Transverse colon (tissue), 4 donors: ENCODE data around the gene HMGCS2. TPM values are rescaled to one million over a fixed set of nuclear protein-coding genes. Genes with fewer than 3 reads are reported as not detected.

Experiments used
- DNase-seq: peaks from one replicate; pipeline ENCODE4 v3.0.0-alpha.2; 2019
- H3K27ac ChIP-seq, 4 donors: fragments of 200-600 bp; sonication (generic); 2 replicates each; pipeline ENCODE4 v1.5.1; 2016 to 2018; ENCODE audit warnings: inconsistent platforms in 4 of 4
- H3K27me3 ChIP-seq: fragments of 200-600 bp; sonication (generic); 2 replicates; pipeline ENCODE4 v1.5.1; 2017; ENCODE audit warnings: inconsistent platforms
- H3K36me3 ChIP-seq, 4 donors: fragments of 200-600 bp; sonication (generic); 2 replicates each; pipeline ENCODE4 v1.5.1; 2017 to 2019; ENCODE audit warnings: inconsistent platforms in 4 of 4
- H3K4me1 ChIP-seq, 4 donors: fragments of 200-600 bp; sonication (generic); 2 replicates each; pipeline ENCODE4 v1.5.1; 2017 to 2020; ENCODE audit warnings: inconsistent platforms in 4 of 4
- H3K4me3 ChIP-seq, 4 donors: fragments of 200-600 bp; sonication (generic); 1 replicate in 1 of 4; 2 replicates in 3 of 4; pipeline versions ENCODE4 v1.5.1 to v1.6.1; 2017 to 2019; ENCODE audit warnings: inconsistent platforms in 4 of 4
- H3K9me3 ChIP-seq, 2 donors: fragments of 200-600 bp; sonication (generic); 2 replicates each; pipeline ENCODE4 v1.5.1; 2017 to 2019; ENCODE audit warnings: inconsistent platforms in 2 of 2
- EP300 ChIP-seq: sonication (generic); formaldehyde crosslinking; IDR thresholded peaks from one replicate; pipeline ENCODE4 v1.6.1; 2017; ENCODE audit warnings: antibody characterized with exemption, low read depth
- POLR2A ChIP-seq: fragments of 450-650 bp; IDR thresholded peaks from one replicate; pipeline ENCODE4 v1.6.1; 2016; ENCODE audit warnings: antibody characterized with exemption, mild to moderate bottlenecking, moderate library complexity
- POLR2AphosphoS5 ChIP-seq, 3 donors: sonication (generic); formaldehyde crosslinking; IDR thresholded peaks; one replicate each; pipeline ENCODE4 v1.6.1; 2016; ENCODE audit warnings: antibody characterized with exemption in 3 of 3
- WGBS, 2 donors: methylation state at CpG; one replicate each; pipeline ENCODE4 v1.1.5; 2018; ENCODE audit warnings: low coverage in 1 of 2; 5-methylcytosine and 5-hydroxymethylcytosine counted together
- in situ Hi-C, 4 donors: fragments of 200-750 bp; cut with MboI; loops; one replicate each; pipeline versions ENCODE4 v1.15.0 to v1.15.1; 2017; ENCODE audit warnings: low sequenced_read_pairs in 3 of 4, low pct_ligation_motif_present in 1 of 4, low pct_unique_long_range_greater_than_20kb in 1 of 4
- intact Hi-C: fragments of 100-400 bp; cut with DNase I; formaldehyde crosslinking; loops from one replicate; pipeline ENCODE4 v1.15.1; 2023; ENCODE audit warnings: low total_unique reads
- total RNA-seq, 4 donors: library from RNA; depleted of rRNA; stranded (reverse); fragments of >200 nt; gene quantifications; one replicate each; pipeline ENCODE4 v1.1.0, GENCODE V29; 2016
- TF ChIP-seq, protein P1 (sequence below), 5 experiments: fragments of 200-600 bp in 3 of 5; fragments of 450-650 bp in 2 of 5; sonication (generic) in 3 of 5; IDR thresholded peaks; 1 replicate in 2 of 5; 2 replicates in 3 of 5; pipeline ENCODE4 v1.5.1; 2016 to 2017; ENCODE audit warnings: antibody characterized with exemption in 5 of 5, inconsistent platforms in 3 of 5, mild to moderate bottlenecking in 2 of 5, moderate library complexity in 1 of 5

The HMGCS2 gene
- total RNA-seq, 4 donors from 2014 or later = 24.7 to 1,050 (median 278) TPM

DNA sequence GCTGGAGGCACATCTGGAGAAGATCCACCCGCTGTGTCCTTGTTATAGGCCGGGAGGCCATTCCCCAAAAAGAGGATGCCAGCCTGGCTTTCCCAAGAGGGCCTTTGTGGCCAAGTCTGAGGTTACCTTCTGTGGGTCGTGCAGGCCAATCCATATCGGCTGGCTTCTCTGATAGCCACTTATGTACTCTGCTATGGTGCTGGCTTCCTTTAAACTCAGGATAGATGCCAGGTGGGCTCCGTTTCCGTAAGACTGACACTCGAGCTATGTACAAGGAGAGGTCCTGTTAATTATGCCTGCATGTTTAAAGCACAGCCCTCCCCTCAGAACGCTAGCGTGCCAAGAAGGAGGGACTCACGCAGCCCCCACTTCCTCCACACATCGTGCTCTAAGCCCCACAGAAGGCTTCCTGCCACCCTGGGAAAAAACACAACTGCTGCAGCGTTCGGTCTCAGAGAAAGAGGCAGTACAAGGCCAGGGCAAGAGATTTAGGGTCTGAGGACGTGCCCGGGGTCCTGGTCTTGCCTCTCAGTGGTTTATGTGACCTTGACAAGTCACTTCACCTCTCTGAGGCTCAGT lies 31.0 kb upstream of the HMGCS2 start:
- H3K27me3 ChIP-seq = no peaks in the 10 kb centered on the region
- H3K27ac ChIP-seq = no peak overlapping the region
- no peak overlapping the region for H3K4me3 ChIP-seq
- TF ChIP-seq POLR2AphosphoS5 (IDR thresholded peaks at IDR 0.05) (no peak), EP300 (no peak), POLR2A (no peak)
- TF ChIP-seq, protein P1, sequence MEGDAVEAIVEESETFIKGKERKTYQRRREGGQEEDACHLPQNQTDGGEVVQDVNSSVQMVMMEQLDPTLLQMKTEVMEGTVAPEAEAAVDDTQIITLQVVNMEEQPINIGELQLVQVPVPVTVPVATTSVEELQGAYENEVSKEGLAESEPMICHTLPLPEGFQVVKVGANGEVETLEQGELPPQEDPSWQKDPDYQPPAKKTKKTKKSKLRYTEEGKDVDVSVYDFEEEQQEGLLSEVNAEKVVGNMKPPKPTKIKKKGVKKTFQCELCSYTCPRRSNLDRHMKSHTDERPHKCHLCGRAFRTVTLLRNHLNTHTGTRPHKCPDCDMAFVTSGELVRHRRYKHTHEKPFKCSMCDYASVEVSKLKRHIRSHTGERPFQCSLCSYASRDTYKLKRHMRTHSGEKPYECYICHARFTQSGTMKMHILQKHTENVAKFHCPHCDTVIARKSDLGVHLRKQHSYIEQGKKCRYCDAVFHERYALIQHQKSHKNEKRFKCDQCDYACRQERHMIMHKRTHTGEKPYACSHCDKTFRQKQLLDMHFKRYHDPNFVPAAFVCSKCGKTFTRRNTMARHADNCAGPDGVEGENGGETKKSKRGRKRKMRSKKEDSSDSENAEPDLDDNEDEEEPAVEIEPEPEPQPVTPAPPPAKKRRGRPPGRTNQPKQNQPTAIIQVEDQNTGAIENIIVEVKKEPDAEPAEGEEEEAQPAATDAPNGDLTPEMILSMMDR (IDR thresholded peaks at IDR 0.05) = no peak
- intact Hi-C loops = no loop called here
- H3K9me3 ChIP-seq = no peaks in the 10 kb centered on the region
- 92% methylated on average over 15 of the region's 15 CpGs; no CpG with 5 or more reads in 1 of the 2 donors for WGBS, 2 donors
- DNase-seq = no peak
- in situ Hi-C loops = loop anchor here in 1 of 4 donors (10.0 kb wide), 2 partner anchors 45 to 65 kb away; no protein-coding TSS in a partner anchor
- peaks cover 0 to 10% (median 7%) of the 10 kb centered on the region in 4 donors for H3K4me1 ChIP-seq
- no peaks in the 10 kb centered on the region for H3K36me3 ChIP-seq

DNA sequence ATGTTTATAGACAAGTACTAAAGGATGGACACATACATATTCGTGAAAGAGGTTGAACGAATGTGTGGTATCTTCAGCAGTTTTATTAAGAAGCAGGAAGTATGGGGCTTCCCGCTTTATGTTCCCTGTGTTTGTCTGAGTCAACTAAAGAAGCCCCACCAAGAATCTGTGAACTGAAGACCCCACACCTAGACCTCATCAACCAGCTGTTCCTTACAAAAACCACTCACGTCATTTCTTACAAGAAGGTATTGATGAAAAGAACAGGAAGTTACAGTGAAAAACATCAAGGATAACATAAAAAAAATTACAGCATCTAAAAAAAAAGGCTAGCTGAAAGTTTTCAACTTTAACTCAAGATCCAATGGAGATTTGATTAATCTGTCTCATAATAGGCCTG lies 30.3 kb upstream of the HMGCS2 start:
- H3K27ac ChIP-seq = no peak overlapping the region
- intact Hi-C loops = no loop called here

DNA sequence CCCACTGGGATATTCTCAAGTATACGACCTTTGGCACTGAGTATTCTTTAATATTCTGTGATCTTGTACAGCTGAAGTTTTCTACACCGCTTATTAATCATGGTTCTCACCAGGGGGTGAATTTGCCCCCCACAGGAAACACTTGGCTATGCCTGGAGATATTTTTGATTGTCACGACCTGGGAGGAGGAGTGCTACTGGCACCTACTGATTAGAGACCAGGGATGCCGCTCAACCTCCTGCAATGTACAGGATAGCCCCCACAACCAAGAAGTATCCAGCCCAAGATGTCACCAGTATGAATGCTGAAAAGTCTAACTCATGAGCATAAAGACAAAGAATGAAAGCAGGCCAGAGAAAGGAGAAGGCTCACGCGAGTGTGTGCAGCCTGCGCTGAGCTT lies 28.9 kb upstream of the HMGCS2 start:
- 90% methylated on average over 7 of the region's 7 CpGs; no CpG with 5 or more reads in 1 of the 2 donors for WGBS, 2 donors
- in situ Hi-C loops (no loop called here), intact Hi-C loops (no loop called here)
- TF ChIP-seq, protein P1 (IDR thresholded peaks at IDR 0.05) = no peak
- no peak for TF ChIP-seq POLR2AphosphoS5 (IDR thresholded peaks at IDR 0.05)
- TF ChIP-seq POLR2A = no peak
- no peak for TF ChIP-seq EP300
- Histone ChIP-seq H3K27ac (no peak overlapping the region), H3K4me3 (no peak overlapping the region), H3K4me1 (peaks cover 0 to 21% (median 8%) of the 10 kb centered on the region in 4 donors), H3K27me3 (no peaks in the 10 kb centered on the region), H3K9me3 (no peaks in the 10 kb centered on the region), H3K36me3 (no peaks in the 10 kb centered on the region)
- DNase-seq = no peak

More for the DNA sequence above, 30.3 kb upstream of the HMGCS2 start:
- no peaks in the 10 kb centered on the region for H3K9me3 ChIP-seq
- WGBS, 2 donors = 66 to 81% methylated on average over 4 of the region's 4 CpGs
- H3K27me3 ChIP-seq = no peaks in the 10 kb centered on the region
- H3K36me3 ChIP-seq = no peaks in the 10 kb centered on the region
- DNase-seq = no peak
- TF ChIP-seq POLR2A (no peak), POLR2AphosphoS5 (IDR thresholded peaks at IDR 0.05) (no peak), EP300 (no peak)
- TF ChIP-seq, protein P1 (IDR thresholded peaks at IDR 0.05) = no peak
- in situ Hi-C loops = no loop called here
- no peak overlapping the region for H3K4me3 ChIP-seq
- peaks cover 0 to 15% (median 8%) of the 10 kb centered on the region in 4 donors for H3K4me1 ChIP-seq

DNA sequence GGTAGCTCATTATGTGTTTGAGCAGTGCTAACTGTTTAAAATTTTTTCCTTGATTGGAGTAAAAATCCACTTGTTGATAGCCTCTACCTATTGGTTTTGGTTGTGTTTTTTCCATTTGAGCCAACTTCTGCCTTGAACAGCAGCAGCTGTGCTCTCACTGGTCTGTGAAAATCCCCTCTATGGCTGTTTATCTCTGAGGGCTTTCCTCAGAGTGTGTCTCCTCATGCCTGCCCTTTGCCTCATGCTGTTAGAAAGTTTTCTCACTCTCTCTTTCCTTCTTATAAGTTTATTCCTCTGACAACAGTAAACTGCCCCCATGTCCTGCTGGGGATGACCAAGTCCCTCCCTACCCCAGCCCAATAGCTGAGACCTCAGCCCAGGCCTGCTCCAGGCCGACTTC lies 28.5 kb upstream of the HMGCS2 start:
- no peak for DNase-seq
- no peaks in the 10 kb centered on the region for H3K27me3 ChIP-seq
- WGBS, 2 donors = 63 to 80% methylated on average over 1 of the region's 1 CpG
- no peak overlapping the region for H3K4me3 ChIP-seq
- H3K9me3 ChIP-seq = no peaks in the 10 kb centered on the region
- in situ Hi-C loops (no loop called here), intact Hi-C loops (no loop called here)
- TF ChIP-seq, protein P1 (IDR thresholded peaks at IDR 0.05) = no peak
- TF ChIP-seq POLR2AphosphoS5 (IDR thresholded peaks at IDR 0.05) = no peak
- no peak for TF ChIP-seq EP300
- no peak for TF ChIP-seq POLR2A
- peaks cover 0 to 21% (median 8%) of the 10 kb centered on the region in 4 donors for H3K4me1 ChIP-seq
- H3K27ac ChIP-seq = no peak overlapping the region
- no peaks in the 10 kb centered on the region for H3K36me3 ChIP-seq
